ENCODE measurements around the gene CNRIP1.

The CNRIP1 gene

DNA sequence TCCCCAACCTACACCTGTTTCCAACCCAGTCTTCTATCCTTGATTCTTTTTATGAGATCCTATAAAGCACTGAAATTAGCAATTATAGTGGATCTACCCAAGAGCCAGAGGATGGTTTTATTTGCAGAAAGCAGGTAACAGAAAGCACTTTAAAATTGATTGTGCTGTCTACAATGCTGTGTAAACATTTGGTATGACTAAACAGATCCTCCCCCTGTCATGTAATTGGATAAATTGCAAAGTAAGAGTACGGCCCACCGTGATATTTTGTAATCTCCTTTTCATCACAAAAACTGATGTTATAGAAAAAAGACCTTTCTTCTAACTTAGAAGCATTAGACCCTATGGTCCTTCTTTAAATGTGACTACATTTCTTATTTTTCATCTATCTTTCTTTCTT lies 56.1 kb downstream of the CNRIP1 start:
- Histone ChIP-seq H3K9ac (ENCODE audit: low read length) (no peak overlapping the region), H4K91ac (ENCODE audit: low read length) (no peak overlapping the region), H3K4ac (ENCODE audit: low read depth in 1 of 2, low read length in 2 of 2) (no peak overlapping the region), H2BK12ac (ENCODE audit: low read length in 2 of 2) (no peak overlapping the region), H2BK15ac (ENCODE audit: low read depth, poor library complexity, severe bottlenecking) (no peak overlapping the region), H3K27me3 (ENCODE audit: control insufficient read depth in 1 of 2, insufficient read depth in 1 of 2, low read length in 2 of 2) (no peaks in the 10 kb centered on the region), H4K8ac (ENCODE audit: low read length) (no peak overlapping the region), H2BK5ac (ENCODE audit: low read depth, low read length, poor library complexity, severe bottlenecking) (no peak overlapping the region), H3K36me3 (ENCODE audit: control insufficient read depth in 1 of 2, insufficient read depth in 2 of 2, low read depth in 1 of 2, low read length in 2 of 2) (no peaks in the 10 kb centered on the region), H2BK120ac (ENCODE audit: low read depth, low read length) (no peak overlapping the region), H3K4me2 (ENCODE audit: low read length, poor library complexity, severe bottlenecking) (no peak overlapping the region), H3K79me1 (replicated peaks; ENCODE audit: low read length, poor library complexity, severe bottlenecking) (no peaks in the 10 kb centered on the region), H2AFZ (ENCODE audit: low read depth, low read length) (no peak overlapping the region), H2AK5ac (ENCODE audit: low read length, severe bottlenecking) (no peak overlapping the region), H3K4me1 (ENCODE audit: control insufficient read depth, insufficient read depth, low read depth, low read length) (no peaks in the 10 kb centered on the region), H3K9me3 (ENCODE audit: control insufficient read depth, low read length) (no peaks in the 10 kb centered on the region), H3K4me3 (ENCODE audit: insufficient read depth in 1 of 2, low read depth in 1 of 2, low read length in 2 of 2) (no peak overlapping the region), H3K18ac (ENCODE audit: low read depth in 1 of 2, low read length in 2 of 2) (no peak overlapping the region), H3K27ac (ENCODE audit: low read length, poor library complexity, severe bottlenecking) (no peak overlapping the region), H3K23ac (ENCODE audit: low read length in 2 of 2) (no peak overlapping the region), H3K14ac (ENCODE audit: low read length in 2 of 2) (no peak overlapping the region)
- no peak for DNase-seq
- 100% methylated on average over 2 of the region's 2 CpGs for WGBS

DNA sequence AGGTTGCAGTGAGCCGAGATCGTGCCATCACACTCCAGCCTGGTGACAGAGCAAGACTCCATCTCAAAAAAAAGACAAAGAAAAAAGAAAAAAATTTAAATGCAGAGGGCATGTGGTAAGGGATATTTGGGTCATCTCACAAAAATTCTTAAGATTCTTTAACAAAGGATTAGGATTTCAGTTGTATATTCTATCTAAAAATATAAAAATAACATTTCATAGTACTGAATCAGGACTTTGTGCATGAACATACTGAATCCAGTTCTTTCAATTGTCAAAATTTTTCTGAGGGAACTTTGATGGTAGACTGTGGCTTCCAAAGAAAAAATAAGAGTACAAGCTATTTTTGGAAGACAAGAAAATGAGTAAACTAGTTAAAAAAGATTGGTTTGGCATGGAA lies 60.9 kb downstream of the CNRIP1 start:
- H3K4me2 ChIP-seq (ENCODE audit: low read length, poor library complexity, severe bottlenecking) = no peak overlapping the region
- H3K36me3 ChIP-seq (ENCODE audit: control insufficient read depth in 1 of 2, insufficient read depth in 2 of 2, low read depth in 1 of 2, low read length in 2 of 2) = no peaks in the 10 kb centered on the region
- no peak overlapping the region for H2BK15ac ChIP-seq (ENCODE audit: low read depth, poor library complexity, severe bottlenecking)
- H3K18ac ChIP-seq (ENCODE audit: low read depth in 1 of 2, low read length in 2 of 2) = no peak overlapping the region
- H3K14ac ChIP-seq (ENCODE audit: low read length in 2 of 2) = no peak overlapping the region
- H2BK5ac ChIP-seq (ENCODE audit: low read depth, low read length, poor library complexity, severe bottlenecking) = no peak overlapping the region
- no peak overlapping the region for H2AK5ac ChIP-seq (ENCODE audit: low read length, severe bottlenecking)
- no peak overlapping the region for H3K4me3 ChIP-seq (ENCODE audit: insufficient read depth in 1 of 2, low read depth in 1 of 2, low read length in 2 of 2)
- no peaks in the 10 kb centered on the region for H3K79me1 ChIP-seq (replicated peaks; ENCODE audit: low read length, poor library complexity, severe bottlenecking)
- H3K27me3 ChIP-seq (ENCODE audit: control insufficient read depth in 1 of 2, insufficient read depth in 1 of 2, low read length in 2 of 2) = no peaks in the 10 kb centered on the region
- H4K91ac ChIP-seq (ENCODE audit: low read length) = no peak overlapping the region
- no peak overlapping the region for H2BK120ac ChIP-seq (ENCODE audit: low read depth, low read length)
- no peak overlapping the region for H2BK12ac ChIP-seq (ENCODE audit: low read length in 2 of 2)
- H3K4me1 ChIP-seq (ENCODE audit: control insufficient read depth, insufficient read depth, low read depth, low read length) = no peaks in the 10 kb centered on the region
- H3K23ac ChIP-seq (ENCODE audit: low read length in 2 of 2) = no peak overlapping the region
- H3K9ac ChIP-seq (ENCODE audit: low read length) = no peak overlapping the region
- H3K9me3 ChIP-seq (ENCODE audit: control insufficient read depth, low read length) = no peaks in the 10 kb centered on the region
- no peak overlapping the region for H3K4ac ChIP-seq (ENCODE audit: low read depth in 1 of 2, low read length in 2 of 2)
- no peak overlapping the region for H2AFZ ChIP-seq (ENCODE audit: low read depth, low read length)
- H4K8ac ChIP-seq (ENCODE audit: low read length) = no peak overlapping the region
- no peak for DNase-seq
- H3K27ac ChIP-seq (ENCODE audit: low read length, poor library complexity, severe bottlenecking) = no peak overlapping the region
- no CpG with 5 or more reads among the region's 2 CpGs for WGBS

DNA sequence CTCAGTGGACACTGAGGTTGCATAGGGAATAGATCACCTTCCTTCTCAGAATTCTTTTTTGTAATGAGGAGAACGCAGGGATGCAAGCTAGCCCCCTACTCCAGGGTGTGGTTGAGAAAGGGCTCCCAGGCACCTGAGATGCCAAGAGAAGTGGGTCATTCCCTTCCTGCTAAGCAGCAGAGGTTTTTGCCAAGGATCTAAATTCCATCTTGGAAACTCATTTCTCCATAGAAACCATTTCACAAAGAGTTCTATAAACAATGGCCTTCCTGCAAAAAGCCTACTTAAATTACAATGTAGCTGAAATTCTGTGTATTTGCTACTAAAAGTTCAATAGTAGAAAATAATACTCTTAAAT lies 63.7 kb downstream of the CNRIP1 start:
- H2BK120ac ChIP-seq (ENCODE audit: low read depth, low read length) = no peak overlapping the region
- H3K9ac ChIP-seq (ENCODE audit: low read length) = peak overlapping the region; percentile 54
- H3K27me3 ChIP-seq (ENCODE audit: control insufficient read depth in 1 of 2, insufficient read depth in 1 of 2, low read length in 2 of 2) = no peaks in the 10 kb centered on the region
- H2BK12ac ChIP-seq (ENCODE audit: low read length in 2 of 2) = no peak overlapping the region
- no peaks in the 10 kb centered on the region for H3K4me1 ChIP-seq (ENCODE audit: control insufficient read depth, insufficient read depth, low read depth, low read length)
- no peak overlapping the region for H2AFZ ChIP-seq (ENCODE audit: low read depth, low read length)
- H2BK15ac ChIP-seq (ENCODE audit: low read depth, poor library complexity, severe bottlenecking) = no peak overlapping the region
- WGBS = 74% methylated on average over 1 of the region's 1 CpG
- no peak overlapping the region for H4K91ac ChIP-seq (ENCODE audit: low read length)
- H4K8ac ChIP-seq (ENCODE audit: low read length) = no peak overlapping the region
- no peaks in the 10 kb centered on the region for H3K9me3 ChIP-seq (ENCODE audit: control insufficient read depth, low read length)
- H3K27ac ChIP-seq (ENCODE audit: low read length, poor library complexity, severe bottlenecking) = no peak overlapping the region
- no peak overlapping the region for H3K18ac ChIP-seq (ENCODE audit: low read depth in 1 of 2, low read length in 2 of 2)
- no peak overlapping the region for H2BK5ac ChIP-seq (ENCODE audit: low read depth, low read length, poor library complexity, severe bottlenecking)
- H3K79me1 ChIP-seq (replicated peaks; ENCODE audit: low read length, poor library complexity, severe bottlenecking) = no peaks in the 10 kb centered on the region
- H3K4ac ChIP-seq (ENCODE audit: low read depth in 1 of 2, low read length in 2 of 2) = no peak overlapping the region
- H3K36me3 ChIP-seq (ENCODE audit: control insufficient read depth in 1 of 2, insufficient read depth in 2 of 2, low read depth in 1 of 2, low read length in 2 of 2) = no peaks in the 10 kb centered on the region
- no peak for DNase-seq
- H3K4me3 ChIP-seq (ENCODE audit: insufficient read depth in 1 of 2, low read depth in 1 of 2, low read length in 2 of 2) = no peak overlapping the region
- no peak overlapping the region for H3K14ac ChIP-seq (ENCODE audit: low read length in 2 of 2)
- no peak overlapping the region for H2AK5ac ChIP-seq (ENCODE audit: low read length, severe bottlenecking)
- no peak overlapping the region for H3K4me2 ChIP-seq (ENCODE audit: low read length, poor library complexity, severe bottlenecking)
- no peak overlapping the region for H3K23ac ChIP-seq (ENCODE audit: low read length in 2 of 2)

DNA sequence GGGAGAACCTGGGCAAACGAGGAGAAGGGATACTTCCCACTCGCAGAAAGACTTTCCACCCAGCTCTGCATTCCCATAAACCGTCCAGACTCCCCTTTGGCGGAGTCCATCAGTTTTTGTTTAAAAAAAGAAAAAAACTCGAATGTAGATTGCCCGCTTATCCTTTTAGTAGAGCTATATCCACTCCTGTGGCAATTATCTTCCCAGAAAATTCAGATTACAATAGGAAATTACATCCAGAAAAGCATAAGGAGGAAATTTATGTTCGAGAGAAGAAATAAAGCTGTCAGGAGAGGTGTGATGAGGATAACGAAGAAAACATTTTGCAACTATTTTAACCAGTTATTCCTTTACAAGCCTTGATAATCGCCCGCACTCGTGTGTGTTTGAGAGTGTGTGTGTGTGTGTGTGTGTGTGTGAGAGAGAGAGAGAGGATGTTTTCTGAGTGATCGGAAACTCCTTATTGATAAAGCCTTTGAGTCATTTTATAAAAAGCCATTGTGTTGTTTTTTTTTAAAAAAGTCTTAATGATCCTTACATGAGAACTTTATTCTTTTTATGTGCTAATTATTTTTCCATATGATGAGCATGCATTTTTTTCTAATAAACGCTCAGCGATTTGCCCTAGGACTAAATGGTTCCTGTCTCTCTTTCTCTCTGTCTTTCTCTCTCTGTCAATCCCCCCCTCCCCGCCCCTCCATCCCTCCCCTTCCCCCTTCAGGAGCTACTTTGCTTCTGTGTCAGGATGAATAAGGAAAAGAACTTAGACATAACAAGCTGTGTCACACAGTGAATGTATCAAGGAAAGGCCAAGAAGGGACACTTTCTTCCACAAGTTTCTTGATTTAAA lies 66.3 kb downstream of the CNRIP1 start:
- Histone ChIP-seq H3K9me3 (ENCODE audit: control insufficient read depth, low read length) (no peaks in the 10 kb centered on the region), H3K4ac (ENCODE audit: low read depth in 1 of 2, low read length in 2 of 2) (peak overlapping the region; percentile 96 to 99), H3K4me2 (ENCODE audit: low read length, poor library complexity, severe bottlenecking) (peak overlapping the region; percentile 92), H4K91ac (ENCODE audit: low read length) (peak overlapping the region; percentile 85), H3K79me1 (replicated peaks; ENCODE audit: low read length, poor library complexity, severe bottlenecking) (no peaks in the 10 kb centered on the region), H3K9ac (ENCODE audit: low read length) (peak overlapping the region; percentile 99), H3K4me1 (ENCODE audit: control insufficient read depth, insufficient read depth, low read depth, low read length) (no peaks in the 10 kb centered on the region), H2BK5ac (ENCODE audit: low read depth, low read length, poor library complexity, severe bottlenecking) (peak overlapping the region; percentile 66), H4K8ac (ENCODE audit: low read length) (peak overlapping the region; percentile 71), H3K4me3 (ENCODE audit: insufficient read depth in 1 of 2, low read depth in 1 of 2, low read length in 2 of 2) (peak overlapping the region; percentile 72 to 98), H2AK5ac (ENCODE audit: low read length, severe bottlenecking) (peak overlapping the region; percentile 19), H2BK12ac (ENCODE audit: low read length in 2 of 2) (no peak overlapping the region), H3K27ac (ENCODE audit: low read length, poor library complexity, severe bottlenecking) (peak overlapping the region; percentile 96), H3K27me3 (ENCODE audit: control insufficient read depth in 1 of 2, insufficient read depth in 1 of 2, low read length in 2 of 2) (no peaks in the 10 kb centered on the region), H3K18ac (ENCODE audit: low read depth in 1 of 2, low read length in 2 of 2) (peak overlapping the region; percentile 98 to 99), H2BK120ac (ENCODE audit: low read depth, low read length) (peak overlapping the region; percentile 67), H3K36me3 (ENCODE audit: control insufficient read depth in 1 of 2, insufficient read depth in 2 of 2, low read depth in 1 of 2, low read length in 2 of 2) (no peaks in the 10 kb centered on the region), H2BK15ac (ENCODE audit: low read depth, poor library complexity, severe bottlenecking) (peak overlapping the region; percentile 84), H3K14ac (ENCODE audit: low read length in 2 of 2) (peak overlapping the region in 1 of 2 experiments; percentile 97), H3K23ac (ENCODE audit: low read length in 2 of 2) (peak overlapping the region; percentile 83 to 96), H2AFZ (ENCODE audit: low read depth, low read length) (no peak overlapping the region)
- DNase-seq = peak; percentile 75
- 0% methylated on average over 5 of the region's 15 CpGs for WGBS
